Activated CD4-positive, alpha-beta T cell treated with anti-CD3 and anti-CD28 coated beads for 4 hours (primary cell): ENCODE results near the gene KLRD1.
"Not testable (repeated sequence)": the region's sequence is repeated elsewhere in the genome, so short reads cannot be mapped to it uniquely, and the experiment has no call there.

Experiments
- DNase-seq, 2 donors: peaks; one replicate each; pipeline ENCODE4 v3.0.0-alpha.2; 2020

Gene KLRD1

GRCh38 chr12:10339053-10339840, 31.6 kb downstream of the KLRD1 start:
- DNase-seq = no peak

GRCh38 chr12:10340946-10341345, 33.3 kb downstream of the KLRD1 start:
- not testable (repeated sequence) for DNase-seq

GRCh38 chr12:10341892-10342509, 34.3 kb downstream of the KLRD1 start:
- no peak for DNase-seq

- DNase-seq = not testable (repeated sequence)
Observed at GRCh38 chr12:10351457-10351856, 43.8 kb downstream of the KLRD1 start.

- DNase-seq = no peak
Observed at GRCh38 chr12:10354071-10354470, 46.4 kb downstream of the KLRD1 start.

GRCh38 chr12:10354502-10354901, 46.8 kb downstream of the KLRD1 start:
- DNase-seq = no peak

GRCh38 chr12:10358131-10358530, 50.5 kb downstream of the KLRD1 start:
- no peak for DNase-seq

GRCh38 chr12:10358969-10359368, 51.3 kb downstream of the KLRD1 start:
- DNase-seq = no peak

GRCh38 chr12:10361084-10361483, 53.4 kb downstream of the KLRD1 start:
- DNase-seq = no peak

GRCh38 chr12:10361622-10362021, 54.0 kb downstream of the KLRD1 start:
- no peak for DNase-seq

- DNase-seq = no peak
Observed at GRCh38 chr12:10362325-10362724, 54.7 kb downstream of the KLRD1 start.

GRCh38 chr12:10362828-10363657, 55.4 kb downstream of the KLRD1 start:
- DNase-seq = no peak

- DNase-seq = no peak
Observed at GRCh38 chr12:10363658-10363913, 55.9 kb downstream of the KLRD1 start.

- DNase-seq = peak; percentile 16 to 17
Observed at GRCh38 chr12:10363914-10364814, 56.5 kb downstream of the KLRD1 start.

GRCh38 chr12:10364815-10365622, 57.3 kb downstream of the KLRD1 start:
- DNase-seq = peak; percentile 56 to 62

- DNase-seq = no peak
Observed at GRCh38 chr12:10365696-10366405, 58.2 kb downstream of the KLRD1 start.

- no peak for DNase-seq
Observed at GRCh38 chr12:10366875-10367274, 59.2 kb downstream of the KLRD1 start.

- DNase-seq = not testable (repeated sequence)
Observed at GRCh38 chr12:10367714-10368113, 60.0 kb downstream of the KLRD1 start.

- no peak for DNase-seq
Observed at GRCh38 chr12:10368206-10369171, 60.8 kb downstream of the KLRD1 start.
